Thoracic aorta (tissue), 2 donors: ENCODE results near the gene B4GALNT3. TPM values are rescaled to one million over a fixed set of nuclear protein-coding genes. Genes with fewer than 3 reads are reported as not detected.
"Not testable (repeated sequence)": the region's sequence is repeated elsewhere in the genome, so short reads cannot be mapped to it uniquely, and the experiment has no call there.

Experiments used
- ATAC-seq: fragments of 150-250 bp; one replicate; pipeline ENCODE4 v1.8.0; 2017; ENCODE audit warnings: low read depth; ENCODE audit not compliant: insufficient number of reproducible peaks, low FRiP score
- DNase-seq: peaks from one replicate; pipeline ENCODE4 v3.0.0-alpha.2; 2020; ENCODE audit warnings: low spot score
- H3K27ac ChIP-seq, 2 donors: fragments of 200-600 bp; sonication (generic); 1 replicate in 1 of 2; 2 replicates in 1 of 2; pipeline ENCODE4 v1.5.1; 2016; ENCODE audit warnings: mild to moderate bottlenecking in 2 of 2, moderate library complexity in 2 of 2
- H3K27me3 ChIP-seq: fragments of 200-600 bp; sonication (generic); replicated peaks from 2 replicates; pipeline ENCODE4 v1.6.0; 2016; ENCODE audit warnings: mild to moderate bottlenecking; ENCODE audit not compliant: insufficient read depth
- H3K36me3 ChIP-seq: fragments of 200-600 bp; sonication (generic); one replicate; pipeline ENCODE4 v1.5.1; 2016
- H3K4me1 ChIP-seq, 2 donors: fragments of 200-600 bp; sonication (generic); 1 replicate in 1 of 2; 2 replicates in 1 of 2; pipeline versions ENCODE4 v1.5.1 to v1.6.0; 2016; ENCODE audit warnings: low read depth in 2 of 2, mild to moderate bottlenecking in 1 of 2; ENCODE audit not compliant: control insufficient read depth in 1 of 2
- H3K4me3 ChIP-seq: fragments of 200-600 bp; sonication (generic); 2 replicates; pipeline ENCODE4 v1.5.1; 2016; ENCODE audit warnings: mild to moderate bottlenecking
- H3K9me3 ChIP-seq: fragments of 200-600 bp; sonication (generic); 2 replicates; pipeline ENCODE4 v1.5.1; 2016
- total RNA-seq, 2 donors: library from RNA; depleted of rRNA; stranded (reverse); fragments of >200 nt; gene quantifications; one replicate each; pipeline versions ENCODE4 v1.1.0 to v1.2.3, GENCODE V29; 2016
- TF ChIP-seq, protein P1 (sequence below): fragments of 200-600 bp; sonication (generic); IDR thresholded peaks from one replicate; pipeline ENCODE4 v1.5.1; 2019; ENCODE audit warnings: antibody characterized with exemption

Gene B4GALNT3
- total RNA-seq = 10 to 100 TPM; 16.8 to 22.3 TPM

DNA sequence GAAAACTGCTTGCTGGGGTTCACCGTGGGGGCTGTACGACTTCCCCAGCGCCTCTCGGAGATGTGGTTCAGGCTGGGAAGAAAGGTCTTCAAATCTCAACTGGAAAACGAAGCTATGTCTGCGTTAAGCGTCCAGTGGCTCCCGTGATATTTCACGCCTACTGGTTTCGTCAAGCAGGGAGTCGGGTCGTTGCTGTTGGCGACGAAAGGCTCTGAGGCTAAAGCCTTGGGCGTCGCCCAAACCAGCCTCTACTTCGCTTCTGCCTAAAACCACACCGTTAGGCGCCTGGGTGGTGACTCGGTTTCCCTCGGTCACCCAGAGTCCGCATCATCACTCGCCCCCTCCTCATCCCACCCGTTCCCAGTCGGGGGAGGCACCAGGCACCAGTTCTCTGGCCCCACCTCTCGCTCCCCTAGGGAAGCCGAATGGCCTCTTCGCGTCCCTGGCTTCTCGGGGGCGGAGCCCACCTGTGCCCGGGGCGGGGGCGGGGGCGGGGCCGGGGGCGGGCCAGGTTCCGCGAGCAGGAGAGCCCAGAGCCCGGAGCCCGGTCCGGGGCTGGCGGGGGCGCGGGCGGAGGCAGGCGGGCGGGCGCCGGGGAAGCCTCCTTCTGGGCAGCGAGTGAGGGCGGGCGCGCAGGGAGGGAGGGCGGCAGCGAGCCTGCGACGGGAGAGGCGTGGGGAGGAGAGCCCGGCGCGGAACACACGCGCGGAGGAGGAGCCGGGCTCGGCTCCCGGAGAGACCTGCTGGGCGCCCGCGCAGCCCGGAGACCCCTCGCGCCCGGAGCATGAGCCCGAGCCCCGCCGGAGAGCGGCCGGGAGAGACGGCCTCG, at the start of gene B4GALNT3:
TSS of gene B4GALNT3 (plus strand) at position 510 of the 829 bp plus-strand sequence. CDS start 438 bp downstream, outside the sequence.
- Histone ChIP-seq H3K27ac (peak within 1 kb of the TSS; percentile 72 to 86), H3K9me3 (no peaks in the 10 kb centered on the region), H3K36me3 (no peaks in the 10 kb centered on the region), H3K4me3 (peak within 1 kb of the TSS; percentile 74), H3K27me3 (no peaks in the 10 kb centered on the region), H3K4me1 (peaks cover 5 to 43% of the 10 kb centered on the region in 2 donors)
- ATAC-seq (peak; percentile 42), DNase-seq (peak; percentile 13)
- TF ChIP-seq, protein P1, sequence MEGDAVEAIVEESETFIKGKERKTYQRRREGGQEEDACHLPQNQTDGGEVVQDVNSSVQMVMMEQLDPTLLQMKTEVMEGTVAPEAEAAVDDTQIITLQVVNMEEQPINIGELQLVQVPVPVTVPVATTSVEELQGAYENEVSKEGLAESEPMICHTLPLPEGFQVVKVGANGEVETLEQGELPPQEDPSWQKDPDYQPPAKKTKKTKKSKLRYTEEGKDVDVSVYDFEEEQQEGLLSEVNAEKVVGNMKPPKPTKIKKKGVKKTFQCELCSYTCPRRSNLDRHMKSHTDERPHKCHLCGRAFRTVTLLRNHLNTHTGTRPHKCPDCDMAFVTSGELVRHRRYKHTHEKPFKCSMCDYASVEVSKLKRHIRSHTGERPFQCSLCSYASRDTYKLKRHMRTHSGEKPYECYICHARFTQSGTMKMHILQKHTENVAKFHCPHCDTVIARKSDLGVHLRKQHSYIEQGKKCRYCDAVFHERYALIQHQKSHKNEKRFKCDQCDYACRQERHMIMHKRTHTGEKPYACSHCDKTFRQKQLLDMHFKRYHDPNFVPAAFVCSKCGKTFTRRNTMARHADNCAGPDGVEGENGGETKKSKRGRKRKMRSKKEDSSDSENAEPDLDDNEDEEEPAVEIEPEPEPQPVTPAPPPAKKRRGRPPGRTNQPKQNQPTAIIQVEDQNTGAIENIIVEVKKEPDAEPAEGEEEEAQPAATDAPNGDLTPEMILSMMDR = no peak

DNA sequence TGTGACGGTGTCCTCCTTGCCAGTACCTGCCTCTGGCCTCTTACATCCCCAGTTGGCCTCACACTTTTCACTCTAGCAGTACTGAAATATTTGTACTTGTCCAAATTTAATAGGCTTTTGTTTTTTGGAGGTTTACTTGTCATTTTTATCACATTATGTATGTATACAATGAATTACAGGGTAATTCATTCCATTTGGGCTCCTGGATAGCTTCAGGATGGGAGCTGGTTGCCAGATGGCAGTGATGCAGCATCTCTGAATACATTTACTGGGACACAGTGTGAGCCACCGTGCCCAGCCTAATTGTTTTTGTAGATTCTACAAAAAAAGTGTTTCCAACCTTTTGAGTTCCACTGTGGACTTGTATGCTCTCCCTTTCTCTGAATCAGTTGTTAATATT, 44.9 kb upstream of the B4GALNT3 start:
- no peak for DNase-seq
- Histone ChIP-seq H3K9me3 (no peaks in the 10 kb centered on the region), H3K27me3 (no peaks in the 10 kb centered on the region), H3K4me1 (no peaks in the 10 kb centered on the region), H3K36me3 (no peaks in the 10 kb centered on the region), H3K27ac (no peak overlapping the region), H3K4me3 (no peak overlapping the region)
- ATAC-seq = no peak
- TF ChIP-seq, protein P1 = no peak

DNA sequence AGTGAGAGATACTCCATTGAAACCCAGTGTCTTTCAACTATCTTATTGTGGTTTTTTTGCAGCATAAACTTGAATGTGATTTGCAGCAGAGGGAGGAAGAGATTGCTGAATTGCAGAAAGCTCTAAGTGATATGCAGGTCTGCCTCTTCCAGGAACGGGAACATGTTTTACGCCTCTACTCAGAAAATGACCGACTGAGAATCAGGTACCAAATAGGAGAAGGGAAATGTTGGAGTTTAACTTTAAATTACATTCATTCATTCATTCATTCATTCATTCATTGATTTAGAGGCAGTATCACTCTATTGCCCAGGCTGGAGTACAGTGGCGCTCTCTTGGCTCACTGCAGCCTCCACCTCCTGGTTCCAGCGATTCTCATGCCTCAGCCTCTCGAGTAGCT, 41.3 kb upstream of the B4GALNT3 start:
- ATAC-seq (no peak), DNase-seq (no peak)
- Histone ChIP-seq H3K36me3 (no peaks in the 10 kb centered on the region), H3K4me1 (no peaks in the 10 kb centered on the region), H3K4me3 (no peak overlapping the region), H3K27me3 (no peaks in the 10 kb centered on the region), H3K9me3 (no peaks in the 10 kb centered on the region), H3K27ac (no peak overlapping the region)
- TF ChIP-seq, protein P1 = no peak

DNA sequence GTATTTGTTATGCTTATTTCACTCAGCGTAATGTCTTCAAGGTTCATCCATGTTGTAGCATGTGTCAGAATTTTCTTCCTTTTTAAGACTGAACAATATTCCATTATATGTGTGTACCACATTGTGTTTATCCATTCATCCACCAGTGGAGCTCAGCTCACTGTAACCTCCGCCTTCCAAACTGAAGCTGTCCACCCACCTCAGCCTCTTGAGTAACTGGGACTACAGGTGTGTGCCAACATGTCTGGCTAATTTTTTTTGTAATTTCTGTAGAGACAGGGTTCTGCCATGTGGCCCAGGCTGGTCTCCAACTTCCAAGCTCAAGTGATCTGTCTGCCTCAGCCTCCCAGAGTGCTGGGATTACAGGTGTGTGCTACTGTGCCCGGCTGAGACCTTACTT, 37.2 kb upstream of the B4GALNT3 start:
- DNase-seq = no peak
- H3K27me3 ChIP-seq = no peaks in the 10 kb centered on the region
- no peak overlapping the region for H3K27ac ChIP-seq
- no peak overlapping the region for H3K4me3 ChIP-seq
- H3K4me1 ChIP-seq = no peaks in the 10 kb centered on the region
- TF ChIP-seq, protein P1 = no peak
- H3K9me3 ChIP-seq = no peaks in the 10 kb centered on the region
- ATAC-seq = no peak
- no peaks in the 10 kb centered on the region for H3K36me3 ChIP-seq

DNA sequence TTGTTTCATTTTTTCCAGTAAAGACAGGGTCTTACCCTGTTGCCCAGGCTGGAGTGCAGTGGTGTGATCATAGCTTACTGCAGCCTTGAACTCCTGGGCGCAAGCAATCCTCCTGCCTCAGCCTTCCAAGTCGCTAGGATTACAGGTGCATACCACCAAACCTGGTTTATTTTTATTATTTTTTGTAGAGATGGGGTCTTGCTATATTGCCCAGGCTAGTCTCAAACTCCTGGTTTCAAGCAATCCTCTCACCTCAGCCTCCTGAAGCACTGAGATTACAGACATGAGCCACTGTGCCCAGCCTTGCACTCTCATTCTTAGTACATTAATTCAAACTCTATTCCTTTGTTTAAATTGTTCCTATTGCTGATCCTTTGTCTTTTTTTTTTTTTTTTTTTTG, 24.0 kb upstream of the B4GALNT3 start:
- not testable (repeated sequence) for DNase-seq, H3K4me1 ChIP-seq, H3K9me3 ChIP-seq, ATAC-seq, H3K4me3 ChIP-seq, H3K27me3 ChIP-seq, H3K27ac ChIP-seq, H3K36me3 ChIP-seq
